ENCODE measurements around the gene PDE8A.
A peak's percentile ranks its signal among the peaks of the same experiment; 100 is the strongest.

The PDE8A gene

DNA sequence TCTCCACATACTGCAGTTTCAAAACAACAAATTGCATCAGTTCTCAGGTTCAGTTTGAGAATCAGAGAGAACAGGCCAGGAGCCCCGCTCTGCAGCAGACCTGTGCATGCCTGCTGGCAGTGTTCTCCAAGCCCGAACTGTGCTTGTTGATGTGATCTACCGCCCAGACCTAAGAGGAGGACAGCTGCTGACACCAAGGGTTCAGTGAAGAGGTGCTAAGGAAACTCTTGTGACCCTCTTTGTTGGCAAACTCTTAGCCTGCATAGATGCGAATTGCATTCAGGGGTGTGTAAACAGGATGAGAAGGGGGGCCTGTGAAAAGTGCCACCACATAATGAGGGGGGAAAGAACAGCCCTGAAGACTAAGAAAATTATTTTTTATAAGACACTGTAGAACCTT is 89.8 kb downstream of the PDE8A start:
- CTCF ChIA-PET = interaction anchor here (1.3 kb wide), 1 partner anchor 13 kb away, joined by 3 read pairs; no protein-coding TSS in a partner anchor
- TF ChIP-seq, protein P1, sequence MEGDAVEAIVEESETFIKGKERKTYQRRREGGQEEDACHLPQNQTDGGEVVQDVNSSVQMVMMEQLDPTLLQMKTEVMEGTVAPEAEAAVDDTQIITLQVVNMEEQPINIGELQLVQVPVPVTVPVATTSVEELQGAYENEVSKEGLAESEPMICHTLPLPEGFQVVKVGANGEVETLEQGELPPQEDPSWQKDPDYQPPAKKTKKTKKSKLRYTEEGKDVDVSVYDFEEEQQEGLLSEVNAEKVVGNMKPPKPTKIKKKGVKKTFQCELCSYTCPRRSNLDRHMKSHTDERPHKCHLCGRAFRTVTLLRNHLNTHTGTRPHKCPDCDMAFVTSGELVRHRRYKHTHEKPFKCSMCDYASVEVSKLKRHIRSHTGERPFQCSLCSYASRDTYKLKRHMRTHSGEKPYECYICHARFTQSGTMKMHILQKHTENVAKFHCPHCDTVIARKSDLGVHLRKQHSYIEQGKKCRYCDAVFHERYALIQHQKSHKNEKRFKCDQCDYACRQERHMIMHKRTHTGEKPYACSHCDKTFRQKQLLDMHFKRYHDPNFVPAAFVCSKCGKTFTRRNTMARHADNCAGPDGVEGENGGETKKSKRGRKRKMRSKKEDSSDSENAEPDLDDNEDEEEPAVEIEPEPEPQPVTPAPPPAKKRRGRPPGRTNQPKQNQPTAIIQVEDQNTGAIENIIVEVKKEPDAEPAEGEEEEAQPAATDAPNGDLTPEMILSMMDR (IDR thresholded peaks at IDR 0.05; ENCODE audit: control extremely low read depth, extremely low read depth, low read depth, missing control alignments) = no peak
- no peak for DNase-seq (ENCODE audit: extremely low spot score)
- POLR2A ChIA-PET = no interaction called here

DNA sequence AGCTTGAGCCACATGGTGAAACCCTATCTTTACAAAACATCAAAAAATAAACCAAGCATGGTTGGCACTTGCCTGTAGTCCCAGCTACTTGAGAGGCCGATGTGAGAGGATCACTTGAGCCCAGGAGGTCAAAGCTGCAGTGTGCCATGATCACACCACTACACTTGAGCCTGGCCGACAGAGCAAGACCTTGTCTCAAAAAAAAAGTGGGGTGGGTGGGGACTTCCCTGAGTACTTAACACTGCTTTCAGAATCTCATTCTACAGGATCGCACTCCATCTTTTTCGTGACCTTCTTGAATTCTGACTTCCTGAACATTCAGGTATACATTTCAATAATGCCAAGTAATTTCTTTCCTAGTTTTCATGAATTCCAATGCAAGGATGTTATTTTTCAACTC is 91.3 kb downstream of the PDE8A start:
- ChIA-PET CTCF (interaction anchor here (1.3 to 3.2 kb wide), 4 partner anchors 9 to 42 kb away, joined by 3 to 12 read pairs (median 6); no protein-coding TSS in a partner anchor), POLR2A (no interaction called here)
- TF ChIP-seq, protein P1 (IDR thresholded peaks at IDR 0.05; ENCODE audit: control extremely low read depth, extremely low read depth, low read depth, missing control alignments) = no peak
- no peak for DNase-seq (ENCODE audit: extremely low spot score)

DNA sequence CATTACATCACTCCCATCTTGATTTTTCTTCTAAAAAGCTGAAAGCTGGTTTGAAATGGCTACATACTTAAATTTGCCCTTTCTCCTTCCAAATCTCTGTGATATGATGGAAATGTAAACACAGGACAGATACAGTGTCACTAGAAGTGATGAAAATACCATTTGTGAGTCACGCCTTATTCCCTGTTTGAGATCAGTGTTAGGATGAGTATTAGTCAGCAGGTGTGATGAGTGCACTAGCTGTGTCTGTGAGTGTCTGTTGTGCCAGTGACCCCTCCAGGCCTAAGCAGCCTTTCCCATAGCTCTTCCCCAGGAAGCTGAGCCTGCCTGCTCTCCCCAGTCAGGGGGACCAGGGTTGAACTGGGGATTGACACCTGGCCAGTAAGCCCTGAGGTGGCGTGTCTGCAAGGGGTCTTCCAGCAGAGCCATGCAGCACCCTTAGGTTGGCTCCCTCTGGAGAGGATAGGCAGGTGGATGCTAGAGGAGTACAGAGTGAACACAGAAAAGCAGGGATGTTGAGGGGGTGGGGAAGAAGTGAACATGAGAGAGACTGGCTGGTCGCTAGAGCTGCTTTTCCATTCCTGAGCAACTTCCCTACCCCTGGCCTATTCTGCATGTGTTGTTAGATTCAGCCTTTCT is 92.0 kb downstream of the PDE8A start:
- ChIA-PET POLR2A (no interaction called here), CTCF (interaction anchor here (1.5 to 3.2 kb wide), 3 partner anchors 10 to 43 kb away, joined by 3 to 12 read pairs (median 8); no protein-coding TSS in a partner anchor)
- TF ChIP-seq, protein P1 (IDR thresholded peaks at IDR 0.05; ENCODE audit: control extremely low read depth, extremely low read depth, low read depth, missing control alignments) = no peak
- peak; percentile 57 for DNase-seq (ENCODE audit: extremely low spot score)

DNA sequence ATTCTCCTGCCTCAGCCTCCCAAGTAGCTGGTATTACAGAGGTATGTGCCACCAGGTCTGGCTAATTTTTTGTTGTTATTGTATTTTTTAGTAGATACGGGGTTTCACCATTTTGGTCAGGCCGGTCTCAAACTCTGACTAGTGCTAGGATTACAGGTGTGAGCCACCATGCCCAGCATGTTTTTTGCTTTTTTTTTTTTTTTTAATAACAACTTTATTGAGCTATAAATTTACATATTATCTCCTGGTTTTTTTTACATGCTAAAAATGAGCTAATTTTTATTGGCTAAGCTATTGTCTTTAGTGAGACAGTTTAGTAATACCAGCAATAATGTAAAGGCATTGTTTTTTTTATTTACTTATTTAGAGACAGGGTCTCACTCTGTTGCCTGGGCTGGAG is 105.2 kb downstream of the PDE8A start:
- CTCF ChIA-PET = interaction anchor here (1.0 to 1.9 kb wide), 4 partner anchors 8 to 23 kb away, joined by 3 to 8 read pairs (median 4); no protein-coding TSS in a partner anchor
- POLR2A ChIA-PET = no interaction called here
- DNase-seq (ENCODE audit: extremely low spot score) = no peak
- TF ChIP-seq, protein P1 (IDR thresholded peaks at IDR 0.05; ENCODE audit: control extremely low read depth, extremely low read depth, low read depth, missing control alignments) = no peak

DNA sequence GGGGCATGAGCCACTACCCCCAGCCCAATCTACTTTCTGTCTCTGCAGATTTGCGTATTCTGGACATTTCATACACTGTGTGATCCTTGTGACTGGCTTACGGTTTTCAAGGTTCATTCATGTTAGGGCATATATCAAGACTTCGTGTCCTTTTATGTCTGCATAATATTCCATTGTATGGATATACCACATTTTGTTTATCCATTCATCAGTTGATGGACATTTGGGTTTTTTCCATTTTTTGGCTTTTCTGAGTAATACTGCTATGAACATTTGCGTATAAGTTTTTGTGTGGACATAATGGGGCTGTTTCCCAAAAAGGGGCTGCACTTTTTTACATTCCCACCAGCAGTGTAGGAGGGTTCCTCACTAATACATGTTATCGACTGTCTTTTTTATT is 106.6 kb downstream of the PDE8A start:
- TF ChIP-seq, protein P1 (IDR thresholded peaks at IDR 0.05; ENCODE audit: control extremely low read depth, extremely low read depth, low read depth, missing control alignments) = no peak
- DNase-seq (ENCODE audit: extremely low spot score) = no peak
- CTCF ChIA-PET = no interaction called here
- POLR2A ChIA-PET = no interaction called here

DNA sequence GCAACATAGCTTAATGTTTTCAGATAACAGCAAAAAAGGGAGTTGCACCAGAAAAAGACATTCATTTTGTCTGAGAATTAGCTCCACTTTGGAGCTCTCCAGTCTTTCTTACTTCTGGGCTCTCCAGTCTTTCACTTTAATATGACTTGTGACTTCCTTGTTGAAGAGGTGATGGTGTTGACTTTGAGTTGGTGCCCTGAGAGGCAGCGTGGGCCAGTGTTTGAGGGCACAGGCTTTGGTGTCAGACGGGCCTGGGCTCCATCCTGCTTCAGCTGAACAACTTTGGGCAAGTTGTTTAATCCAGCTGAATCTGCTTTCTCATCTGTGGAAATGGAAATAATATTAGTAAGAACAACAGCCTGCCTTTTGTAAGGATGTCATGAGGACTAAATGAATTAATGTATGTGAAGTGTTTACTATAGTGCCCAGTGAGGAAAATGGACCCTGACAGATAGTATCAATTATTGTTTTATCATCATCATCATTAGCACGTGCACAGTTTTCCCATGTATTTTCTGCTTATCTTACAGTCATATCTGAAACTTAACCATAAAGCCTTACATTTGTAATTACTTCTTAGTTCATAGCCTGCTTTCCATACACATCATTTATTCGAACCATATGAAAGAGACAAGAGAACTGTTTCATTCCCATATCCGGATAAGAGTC is 108.4 kb downstream of the PDE8A start:
- TF ChIP-seq, protein P1 (IDR thresholded peaks at IDR 0.05; ENCODE audit: control extremely low read depth, extremely low read depth, low read depth, missing control alignments) = no peak
- no peak for DNase-seq (ENCODE audit: extremely low spot score)
- POLR2A ChIA-PET = no interaction called here
- CTCF ChIA-PET = interaction anchor here (0.9 to 1.1 kb wide), 2 partner anchors 21 to 79 kb away, joined by 3 to 4 read pairs; no protein-coding TSS in a partner anchor
